PC-3 (cell line): ENCODE data around the gene ADGRL3.
"Not testable (repeated sequence)": the region's sequence is repeated elsewhere in the genome, so short reads cannot be mapped to it uniquely, and the experiment has no call there.

Experiments
- EZH2 ChIP-seq: fragments of 300-600 bp; sonication (generic); IDR thresholded peaks from one replicate; pipeline ENCODE4 v1.6.1; 2017; ENCODE audit warnings: antibody characterized with exemption, mild to moderate bottlenecking, low read length; ENCODE audit not compliant: unreplicated experiment
- TF ChIP-seq, protein P1 (sequence below): fragments of 300-600 bp; sonication (generic); conservative IDR thresholded peaks from 2 replicates; pipeline ENCODE4 v1.5.1; 2017; ENCODE audit warnings: antibody characterized with exemption, low read depth, mild to moderate bottlenecking, low read length

DNA sequence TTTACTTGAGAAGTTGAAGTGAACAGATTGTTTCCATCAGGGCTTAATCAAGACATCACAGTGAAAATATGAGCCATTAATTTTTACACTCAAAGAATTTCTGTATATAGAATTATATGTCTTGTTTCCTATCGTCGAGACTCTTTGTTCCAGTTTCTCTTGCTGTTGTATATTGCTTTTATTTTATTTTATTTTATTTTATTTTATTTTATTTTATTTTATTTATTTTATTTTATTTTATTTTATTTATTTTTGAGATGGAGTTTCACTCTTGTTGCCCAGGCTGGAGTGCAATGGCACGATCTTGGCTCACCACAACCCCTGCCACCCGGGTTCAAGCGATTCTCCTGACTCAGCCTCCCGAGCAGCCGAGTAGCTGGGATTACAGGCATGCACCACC is 786.8 kb downstream of the ADGRL3 start:
- TF ChIP-seq, protein P1, sequence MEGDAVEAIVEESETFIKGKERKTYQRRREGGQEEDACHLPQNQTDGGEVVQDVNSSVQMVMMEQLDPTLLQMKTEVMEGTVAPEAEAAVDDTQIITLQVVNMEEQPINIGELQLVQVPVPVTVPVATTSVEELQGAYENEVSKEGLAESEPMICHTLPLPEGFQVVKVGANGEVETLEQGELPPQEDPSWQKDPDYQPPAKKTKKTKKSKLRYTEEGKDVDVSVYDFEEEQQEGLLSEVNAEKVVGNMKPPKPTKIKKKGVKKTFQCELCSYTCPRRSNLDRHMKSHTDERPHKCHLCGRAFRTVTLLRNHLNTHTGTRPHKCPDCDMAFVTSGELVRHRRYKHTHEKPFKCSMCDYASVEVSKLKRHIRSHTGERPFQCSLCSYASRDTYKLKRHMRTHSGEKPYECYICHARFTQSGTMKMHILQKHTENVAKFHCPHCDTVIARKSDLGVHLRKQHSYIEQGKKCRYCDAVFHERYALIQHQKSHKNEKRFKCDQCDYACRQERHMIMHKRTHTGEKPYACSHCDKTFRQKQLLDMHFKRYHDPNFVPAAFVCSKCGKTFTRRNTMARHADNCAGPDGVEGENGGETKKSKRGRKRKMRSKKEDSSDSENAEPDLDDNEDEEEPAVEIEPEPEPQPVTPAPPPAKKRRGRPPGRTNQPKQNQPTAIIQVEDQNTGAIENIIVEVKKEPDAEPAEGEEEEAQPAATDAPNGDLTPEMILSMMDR, result not testable (repeated sequence)
- not testable (repeated sequence) for TF ChIP-seq EZH2
